GM19193 (cell line): Measurements from ENCODE around the gene HAX1.

Experiments
- POLR2A ChIP-seq: IDR thresholded peaks from 4 replicates; pipeline ENCODE4 v1.6.1; 2011; ENCODE audit not compliant: insufficient read depth, insufficient read length; ENCODE audit errors: extremely low read depth

HAX1 gene

GRCh38 chr1:154320882-154321608 lies 48.6 kb downstream of the HAX1 start, which contains the start of gene AQP10:
Gene AQP10 (plus strand): TSS chr1:154321093. CDS start chr1:154321156, 63 bp downstream.
- TF ChIP-seq POLR2A: no peak

GRCh38 chr1:154323493-154323892 lies 51.1 kb downstream of the HAX1 start:
- no peak for TF ChIP-seq POLR2A

GRCh38 chr1:154324241-154324640 lies 51.8 kb downstream of the HAX1 start:
- no peak for TF ChIP-seq POLR2A

GRCh38 chr1:154324669-154325582 lies 52.5 kb downstream of the HAX1 start, which contains the start of gene ATP8B2:
Gene ATP8B2 (plus strand): TSS chr1:154325525. CDS start chr1:154328142, 2,617 bp downstream.
- TF ChIP-seq POLR2A: no peak
